Smooth muscle cell of trachea (primary cell): ENCODE measurements around the gene ARHGAP4. TPM values are rescaled to one million over a fixed set of nuclear protein-coding genes. Genes with fewer than 3 reads are reported as not detected.

Experiments used
- total RNA-seq: library from RNA; depleted of rRNA; stranded (reverse); fragments of >200 nt; gene quantifications from 2 replicates; pipeline ENCODE4 v1.2.1, GENCODE V29; 2014

ARHGAP4 gene
- 2.3 and 2.6 TPM in 2 replicates for total RNA-seq

DNA sequence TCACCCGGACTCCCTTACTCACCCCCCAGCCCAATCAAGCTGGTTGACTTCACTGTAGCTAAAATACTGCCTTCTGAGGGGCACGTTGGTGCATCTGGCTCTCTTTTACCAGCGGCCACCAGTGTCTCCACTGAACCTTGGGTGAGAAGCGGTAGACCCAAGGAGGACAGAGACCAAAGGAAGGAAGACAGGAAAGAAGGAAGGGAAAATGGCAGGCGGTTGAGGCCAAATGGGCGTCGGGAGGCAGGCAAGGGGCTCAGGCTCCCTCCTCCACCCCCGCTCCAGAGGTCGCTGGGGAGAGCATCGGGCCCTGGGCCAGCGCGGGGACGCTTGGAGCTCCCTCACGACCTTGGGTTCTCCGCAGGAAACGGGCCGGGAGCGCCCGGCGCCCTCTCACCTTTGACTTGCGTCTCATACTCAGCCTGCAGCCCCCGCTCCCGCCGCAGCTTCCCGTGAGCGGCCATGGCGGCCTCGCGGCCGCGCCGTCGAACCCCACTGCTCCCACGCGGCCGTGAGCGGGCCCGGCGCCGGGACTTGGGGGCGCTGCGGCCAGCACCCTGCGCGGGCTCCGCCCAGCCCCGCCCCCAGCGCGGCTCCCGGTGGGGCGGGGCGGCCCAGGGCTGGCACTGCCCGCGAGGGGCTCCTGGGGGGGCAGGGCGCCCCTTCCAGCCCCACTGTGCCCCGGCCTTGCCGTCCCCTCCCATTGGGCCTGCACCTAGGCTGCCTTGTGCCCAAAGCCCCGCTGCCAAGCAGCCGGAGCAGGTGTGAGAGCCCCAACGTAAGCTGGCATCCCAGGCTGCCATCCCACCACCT is at the start of gene ARHGAP4:
ARHGAP4 (minus strand) TSS at position 526 of the 813 bp plus-strand sequence; CDS start at position 464, 62 bp downstream.

DNA sequence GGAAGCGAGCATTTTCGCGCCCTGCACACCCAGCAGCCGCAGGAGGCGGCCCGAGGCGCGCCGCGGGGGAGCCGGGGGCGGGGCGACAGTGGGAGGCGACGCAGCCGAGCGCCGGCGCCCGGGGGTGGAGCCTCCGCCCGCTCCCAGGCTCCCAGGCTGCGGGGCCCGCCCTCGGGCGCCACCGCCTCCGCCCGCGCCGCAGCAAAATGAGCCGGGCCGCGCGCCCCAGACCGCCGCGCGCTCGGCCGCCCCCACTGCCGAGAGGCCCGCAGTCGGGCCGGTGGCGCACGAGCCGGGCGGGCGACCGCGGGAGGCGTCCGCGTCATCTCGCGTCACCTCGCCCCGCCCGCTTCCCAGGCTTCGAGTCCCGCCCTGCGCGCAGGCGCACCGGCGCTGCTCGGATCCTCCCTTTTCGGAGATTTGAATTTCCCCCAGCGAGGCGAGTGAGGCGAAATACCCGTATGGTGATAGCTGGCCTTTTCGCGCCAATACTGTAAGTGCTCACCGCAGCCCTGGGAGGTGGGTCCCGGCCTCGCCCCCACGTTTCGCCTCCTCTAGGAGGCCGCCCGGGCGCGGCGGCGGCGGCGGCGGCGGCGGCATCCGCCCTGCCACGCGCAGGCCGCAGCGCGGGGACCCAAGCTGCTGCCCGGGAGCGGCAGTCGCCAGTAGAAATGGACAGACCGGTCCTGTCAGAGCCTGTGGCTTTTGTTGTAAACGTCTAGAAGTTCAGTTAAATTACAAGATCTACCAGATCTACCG is 46.5 kb upstream of the ARHGAP4 start, which contains the start of gene TMEM187:
TMEM187 (plus strand) TSS at position 387 of the 759 bp plus-strand sequence. CDS start 9,309 bp downstream, outside the sequence.

DNA sequence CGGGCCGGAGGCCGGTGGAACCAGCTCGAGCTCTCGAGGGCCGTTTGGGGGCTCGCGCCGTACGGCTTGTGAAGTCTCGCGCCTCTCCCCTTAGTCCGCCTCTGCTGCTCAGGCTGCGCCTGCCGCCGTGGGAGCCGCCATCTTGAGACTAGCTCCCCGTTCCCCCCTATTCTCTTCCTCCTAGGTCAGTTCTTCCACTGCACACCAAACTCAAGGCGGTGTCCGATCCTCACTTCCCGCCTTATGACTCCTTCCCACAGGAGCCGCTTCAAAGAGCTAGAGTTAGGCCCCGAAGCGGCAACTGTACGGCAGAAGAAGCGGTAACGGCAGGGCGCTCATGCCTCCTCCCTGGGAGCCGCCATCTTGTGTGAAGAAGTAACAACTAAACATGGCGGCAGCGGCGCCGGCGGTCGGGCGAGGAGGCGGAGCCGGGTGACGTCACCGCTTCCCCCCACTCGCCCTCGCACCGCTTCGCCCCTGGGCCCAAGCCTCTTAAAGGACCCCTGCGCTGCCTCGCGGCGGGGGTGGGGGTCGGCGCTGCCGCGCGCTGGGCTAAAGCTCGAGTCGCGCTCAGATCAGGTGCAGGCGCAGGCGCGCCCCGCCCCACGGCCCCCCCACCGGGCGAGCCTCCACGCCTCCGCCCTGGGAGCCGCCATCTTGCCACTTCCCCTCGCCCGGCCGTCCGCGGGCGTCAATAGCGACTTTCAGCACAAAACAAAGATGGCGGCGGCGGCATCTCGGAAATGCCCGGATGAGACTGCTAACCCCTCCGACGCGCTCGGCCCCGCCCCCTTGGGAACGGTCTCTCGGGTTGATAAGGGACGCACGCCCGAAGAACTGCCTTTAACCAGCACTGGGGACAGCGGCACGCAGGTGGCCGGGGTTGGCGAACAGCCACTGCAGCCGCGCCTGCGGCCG is 45.6 kb upstream of the ARHGAP4 start, which contains the start of gene HCFC1:
HCFC1 (minus strand) TSS at position 369 of the 918 bp plus-strand sequence. CDS start 978 bp downstream, outside the sequence.

DNA sequence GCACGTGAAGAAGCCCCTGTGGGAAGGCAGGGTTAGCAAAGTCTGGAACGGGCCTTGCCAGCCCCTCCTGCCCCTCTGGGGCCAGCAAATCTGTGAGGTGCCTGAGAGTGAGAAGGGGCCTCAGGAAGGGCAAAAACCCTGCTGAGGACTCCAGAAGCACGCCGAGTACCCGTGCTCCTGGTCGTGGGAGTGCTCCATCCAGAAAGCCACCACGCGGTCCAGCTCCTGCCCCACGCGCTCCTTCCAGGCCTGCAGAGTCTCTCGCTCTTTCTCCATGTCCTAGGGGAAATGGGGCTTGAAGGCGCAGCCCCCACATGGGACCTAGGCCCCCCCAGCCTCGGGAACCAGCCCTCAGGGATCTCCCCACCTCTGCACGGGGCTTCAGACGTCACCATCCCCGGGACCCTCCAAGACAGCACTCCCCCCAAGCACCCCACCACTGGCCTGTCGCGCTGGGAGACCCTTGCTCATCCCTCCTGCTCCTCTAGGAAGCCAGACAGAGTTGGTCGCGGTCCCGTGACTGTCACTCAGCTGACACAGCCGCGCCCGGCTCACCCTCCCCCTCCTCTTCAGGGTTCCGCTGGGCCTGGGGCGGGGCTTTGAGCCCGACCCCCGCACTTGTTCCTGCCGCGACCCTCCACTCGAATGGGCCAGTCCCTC is 18.2 kb upstream of the ARHGAP4 start, which contains the start of gene RENBP:
RENBP (minus strand) TSS at position 504 of the 660 bp plus-strand sequence; CDS start at position 471, 33 bp downstream.

DNA sequence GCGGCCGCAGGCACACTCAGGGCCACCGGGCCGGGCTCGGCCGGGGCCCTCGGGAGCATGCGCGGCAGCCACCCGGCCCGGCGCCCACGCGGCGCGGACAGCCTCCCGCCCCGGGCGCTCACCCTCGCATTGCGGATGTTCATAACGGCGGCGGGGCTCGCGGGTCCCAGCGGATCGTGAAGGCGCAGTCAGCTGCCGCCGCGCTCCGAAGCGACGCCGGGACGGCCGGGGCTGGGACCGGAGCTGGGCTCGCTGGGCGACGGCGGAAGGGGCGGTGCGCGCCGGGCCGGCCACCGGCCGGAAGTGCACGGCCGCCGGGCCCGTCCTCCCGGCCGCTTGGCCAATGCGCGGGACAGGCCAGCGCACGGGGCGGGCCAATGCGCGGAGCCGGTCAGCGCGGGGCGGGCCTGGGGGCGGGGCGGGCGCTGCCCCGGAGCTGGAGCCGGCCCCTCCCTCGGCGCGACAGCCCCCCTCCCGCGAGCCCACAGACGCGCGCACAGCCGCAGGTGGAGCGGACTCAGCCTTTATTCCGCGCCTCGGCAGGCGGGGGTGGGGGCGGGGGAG is 8.8 kb upstream of the ARHGAP4 start, which contains the start of gene NAA10:
NAA10 (minus strand) TSS at position 276 of the 564 bp plus-strand sequence; CDS start at position 143, 133 bp downstream.

DNA sequence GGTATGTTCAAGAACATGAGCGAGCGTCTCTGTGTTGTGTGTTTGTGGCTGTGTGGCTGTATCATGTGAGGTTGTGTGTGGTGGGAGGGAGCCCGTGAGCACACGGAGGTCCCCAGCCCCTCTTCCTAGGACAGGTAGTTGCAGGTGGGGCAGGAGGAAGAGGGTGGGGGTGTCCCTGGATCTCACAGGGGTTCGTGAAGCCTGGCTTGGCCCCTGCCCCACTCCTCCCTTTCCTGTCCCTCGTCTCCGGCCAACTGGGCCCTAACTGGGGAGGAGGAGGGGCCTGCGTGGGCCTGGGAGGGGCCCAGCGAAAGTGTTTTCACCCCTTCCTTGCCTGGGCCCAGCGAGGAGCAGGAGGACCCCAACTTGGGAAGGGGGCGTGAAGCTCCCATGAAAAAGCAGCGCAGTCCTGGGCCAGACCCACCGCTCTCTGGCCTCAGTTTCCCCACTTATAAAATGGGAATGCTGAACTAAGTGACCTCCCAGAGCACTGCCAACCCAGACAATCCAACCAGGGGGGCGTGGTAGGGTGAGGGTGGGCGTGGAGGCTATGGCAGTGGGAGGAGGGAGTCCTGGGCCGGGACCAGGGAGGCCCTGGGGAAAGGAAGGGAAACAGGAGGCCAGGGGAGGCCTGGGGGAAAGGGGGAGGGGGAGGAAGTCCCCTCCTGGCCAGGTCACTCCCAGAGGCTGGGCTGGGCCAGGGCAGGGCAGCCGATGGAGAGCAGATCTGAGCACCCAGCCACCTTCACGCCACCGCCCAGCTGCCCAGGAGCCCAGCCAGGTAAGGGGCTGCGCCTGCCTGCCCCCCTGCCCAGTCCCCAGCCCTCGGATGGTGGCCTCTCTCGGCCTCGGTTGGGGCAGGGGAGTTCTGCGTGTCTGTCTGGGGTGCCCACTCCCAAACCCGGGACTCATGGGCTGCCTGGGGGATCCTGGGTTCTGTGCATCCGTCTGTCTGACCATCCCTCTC is 21.8 kb downstream of the ARHGAP4 start, which contains the start of gene AVPR2:
AVPR2 (plus strand) TSS at position 683 of the 967 bp plus-strand sequence. CDS start 473 bp downstream, outside the sequence.

DNA sequence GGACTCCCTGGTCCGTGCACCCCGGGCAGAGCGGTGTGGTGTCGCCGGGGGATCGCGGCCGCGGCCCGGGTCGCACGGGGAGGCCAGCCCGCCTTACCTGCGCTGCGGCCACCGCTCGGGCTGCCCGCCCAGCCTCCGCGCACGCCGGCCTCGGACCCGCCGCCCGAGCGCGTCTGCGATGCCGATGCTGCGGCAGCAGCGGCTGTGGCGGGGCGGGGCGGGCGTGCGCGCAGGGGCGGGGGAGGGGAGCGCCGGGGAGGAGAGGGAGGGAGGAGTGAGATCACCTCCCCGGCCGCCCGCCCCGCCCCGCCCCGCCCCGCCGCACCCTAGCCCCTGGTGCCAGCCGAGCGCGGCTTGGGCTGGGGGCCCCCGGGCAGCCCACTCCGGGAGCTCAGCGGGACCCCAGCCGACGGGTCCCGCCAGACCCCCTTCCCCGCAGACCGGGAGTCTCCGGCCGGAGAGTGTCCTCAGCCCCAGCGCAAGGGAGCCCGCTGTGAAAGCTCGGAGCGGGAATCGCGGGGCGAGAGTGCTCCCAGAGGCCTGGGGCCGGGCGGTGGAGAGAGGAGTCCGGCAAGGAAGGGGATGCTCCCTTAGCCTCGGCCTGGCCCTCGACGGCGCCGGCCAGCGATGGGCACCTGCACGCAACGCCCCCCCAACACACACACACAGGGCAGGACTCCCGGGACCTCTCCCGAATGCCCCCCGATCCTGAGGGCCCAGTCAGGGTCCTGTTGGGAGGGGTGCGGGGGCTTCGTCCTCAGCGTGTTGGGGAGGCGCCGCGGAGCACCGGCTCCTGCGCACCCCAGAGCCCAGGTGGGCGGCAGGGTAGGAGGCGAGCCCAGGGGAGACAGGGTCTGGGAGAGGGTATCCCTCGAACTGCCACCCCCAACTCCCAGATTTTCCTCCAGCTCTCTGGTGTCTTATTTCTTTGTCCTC is 39.8 kb downstream of the ARHGAP4 start, which contains the start of gene L1CAM:
L1CAM (minus strand) TSS at position 206 of the 936 bp plus-strand sequence. CDS start 10,337 bp downstream, outside the sequence.

Other genes starting within 250 kb of the ARHGAP4 start
- 8.9 and 14.9 TPM in 2 replicates for gene SLC6A8, start 238.3 kb downstream of the ARHGAP4 start, total RNA-seq
- gene BCAP31, start 201.9 kb downstream of the ARHGAP4 start, total RNA-seq = 115 and 129 TPM in 2 replicates
- 15.7 and 26.0 TPM in 2 replicates for gene ABCD1, start 201.4 kb downstream of the ARHGAP4 start, total RNA-seq
- gene PLXNB3, start 162.0 kb downstream of the ARHGAP4 start, total RNA-seq = 2.3 and 6.1 TPM in 2 replicates
- 0.58 and 1.5 TPM in 2 replicates for gene SRPK3, start 145.2 kb downstream of the ARHGAP4 start, total RNA-seq
- 62.4 and 63.3 TPM in 2 replicates for gene IDH3G, start 131.9 kb downstream of the ARHGAP4 start, total RNA-seq
- gene SSR4, start 131.6 kb downstream of the ARHGAP4 start, total RNA-seq = 55.1 and 119 TPM in 2 replicates
- gene PDZD4, start 95.7 kb downstream of the ARHGAP4 start, total RNA-seq = 0.15 and 0.33 TPM in 2 replicates
- 1.2 and 1.6 TPM in 2 replicates for gene L1CAM, start 40.1 kb downstream of the ARHGAP4 start, total RNA-seq
- not detected in 2 replicates for gene AVPR2, start 21.6 kb downstream of the ARHGAP4 start, total RNA-seq
- gene NAA10, start 8.8 kb upstream of the ARHGAP4 start, total RNA-seq = 39.0 and 41.8 TPM in 2 replicates
- 1.3 and 1.5 TPM in 2 replicates for gene RENBP, start 18.4 kb upstream of the ARHGAP4 start, total RNA-seq
- gene HCFC1, start 45.6 kb upstream of the ARHGAP4 start, total RNA-seq = 18.9 and 21.1 TPM in 2 replicates
- 6.8 and 10.9 TPM in 2 replicates for gene TMEM187, start 46.5 kb upstream of the ARHGAP4 start, total RNA-seq
- gene IRAK1, start 93.6 kb upstream of the ARHGAP4 start, total RNA-seq = 52.8 and 87.7 TPM in 2 replicates
- gene MECP2, start 171.5 kb upstream of the ARHGAP4 start, total RNA-seq = 25.3 and 37.1 TPM in 2 replicates
- not detected in 2 replicates for gene OPN1LW, start 218.0 kb upstream of the ARHGAP4 start, total RNA-seq